Frontal cortex (tissue), 1 donor: ENCODE measurements around the gene OTX2. TPM values are rescaled to one million over a fixed set of nuclear protein-coding genes. Genes with fewer than 3 reads are reported as not detected.

ENCODE experiments used
- small RNA-seq: library from RNA; depleted of rRNA; stranded (forward); fragments of <200 nt; gene quantifications from one replicate; pipeline ENCODE3, GENCODE V24; 2014
- total RNA-seq: library from RNA; depleted of rRNA; stranded (reverse); fragments of >200 nt; gene quantifications from one replicate; pipeline ENCODE4 v1.2.3, GENCODE V29; 2014

OTX2 gene
- total RNA-seq, 1 donor from 2014 or later = 0.41 TPM

Small RNAs within 50 kb of the gene (small RNA-seq; reads per million reads assigned to genes)
- gene RN7SL461P (not detected), gene RNU6-1204P (not detected)

Other genes with a start within 250 kb of the OTX2 start
- gene TMEM260, start 230.7 kb downstream of the OTX2 start, total RNA-seq = 17.9 TPM